GM12874 (cell line): ENCODE measurements around the gene SLC39A3.

Source experiments
- TF ChIP-seq, protein P1 (sequence below): IDR thresholded peaks from 2 replicates; pipeline ENCODE4 v1.5.1; 2011; ENCODE audit warnings: low read depth, mild to moderate bottlenecking, control low read depth, low read length, moderate library complexity; ENCODE audit not compliant: insufficient read depth

The SLC39A3 gene

DNA sequence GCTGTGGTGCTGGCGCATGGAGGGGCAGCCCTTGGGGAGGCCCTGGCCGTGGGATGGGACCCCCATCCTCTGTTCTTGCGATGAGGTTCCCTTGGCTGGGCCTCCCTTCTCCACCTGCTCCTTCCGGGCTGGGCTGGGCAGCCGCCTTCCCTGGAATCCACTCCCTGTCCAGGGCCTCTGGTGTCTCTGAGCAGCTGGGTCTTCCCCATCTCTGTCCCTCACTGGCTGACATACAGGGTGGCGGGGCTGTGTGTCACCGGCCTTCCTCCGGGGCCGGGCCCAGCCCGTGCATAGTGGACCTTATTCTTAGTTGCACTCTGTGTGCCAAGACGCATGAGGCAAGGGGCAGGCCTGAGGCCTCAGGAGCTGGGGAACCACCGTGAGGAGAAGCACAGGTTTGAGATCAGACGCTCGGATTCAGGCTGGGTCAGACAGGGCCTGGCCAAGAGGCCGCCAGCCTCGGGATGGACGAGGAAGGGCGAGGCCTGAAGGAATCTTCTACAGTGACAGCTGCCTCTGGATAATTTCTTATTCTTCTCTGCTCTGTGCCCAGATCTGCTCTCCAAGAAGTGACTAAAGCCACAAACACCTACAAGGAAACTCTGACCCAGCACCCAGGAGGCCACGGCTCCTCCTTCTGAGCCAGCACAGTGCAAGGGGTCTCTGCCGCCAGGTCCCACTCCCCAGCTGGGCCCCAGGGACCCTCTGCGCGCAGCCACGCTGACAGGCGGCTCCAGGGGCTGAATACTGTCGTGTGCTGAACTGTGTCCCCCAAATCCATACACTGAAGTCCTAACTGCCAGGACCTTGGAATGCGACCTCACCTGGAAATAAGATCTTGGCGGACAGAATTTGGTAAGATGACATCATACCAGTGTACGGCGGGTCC, 32.2 kb upstream of the SLC39A3 start:
- TF ChIP-seq, protein P1, sequence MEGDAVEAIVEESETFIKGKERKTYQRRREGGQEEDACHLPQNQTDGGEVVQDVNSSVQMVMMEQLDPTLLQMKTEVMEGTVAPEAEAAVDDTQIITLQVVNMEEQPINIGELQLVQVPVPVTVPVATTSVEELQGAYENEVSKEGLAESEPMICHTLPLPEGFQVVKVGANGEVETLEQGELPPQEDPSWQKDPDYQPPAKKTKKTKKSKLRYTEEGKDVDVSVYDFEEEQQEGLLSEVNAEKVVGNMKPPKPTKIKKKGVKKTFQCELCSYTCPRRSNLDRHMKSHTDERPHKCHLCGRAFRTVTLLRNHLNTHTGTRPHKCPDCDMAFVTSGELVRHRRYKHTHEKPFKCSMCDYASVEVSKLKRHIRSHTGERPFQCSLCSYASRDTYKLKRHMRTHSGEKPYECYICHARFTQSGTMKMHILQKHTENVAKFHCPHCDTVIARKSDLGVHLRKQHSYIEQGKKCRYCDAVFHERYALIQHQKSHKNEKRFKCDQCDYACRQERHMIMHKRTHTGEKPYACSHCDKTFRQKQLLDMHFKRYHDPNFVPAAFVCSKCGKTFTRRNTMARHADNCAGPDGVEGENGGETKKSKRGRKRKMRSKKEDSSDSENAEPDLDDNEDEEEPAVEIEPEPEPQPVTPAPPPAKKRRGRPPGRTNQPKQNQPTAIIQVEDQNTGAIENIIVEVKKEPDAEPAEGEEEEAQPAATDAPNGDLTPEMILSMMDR = no peak

DNA sequence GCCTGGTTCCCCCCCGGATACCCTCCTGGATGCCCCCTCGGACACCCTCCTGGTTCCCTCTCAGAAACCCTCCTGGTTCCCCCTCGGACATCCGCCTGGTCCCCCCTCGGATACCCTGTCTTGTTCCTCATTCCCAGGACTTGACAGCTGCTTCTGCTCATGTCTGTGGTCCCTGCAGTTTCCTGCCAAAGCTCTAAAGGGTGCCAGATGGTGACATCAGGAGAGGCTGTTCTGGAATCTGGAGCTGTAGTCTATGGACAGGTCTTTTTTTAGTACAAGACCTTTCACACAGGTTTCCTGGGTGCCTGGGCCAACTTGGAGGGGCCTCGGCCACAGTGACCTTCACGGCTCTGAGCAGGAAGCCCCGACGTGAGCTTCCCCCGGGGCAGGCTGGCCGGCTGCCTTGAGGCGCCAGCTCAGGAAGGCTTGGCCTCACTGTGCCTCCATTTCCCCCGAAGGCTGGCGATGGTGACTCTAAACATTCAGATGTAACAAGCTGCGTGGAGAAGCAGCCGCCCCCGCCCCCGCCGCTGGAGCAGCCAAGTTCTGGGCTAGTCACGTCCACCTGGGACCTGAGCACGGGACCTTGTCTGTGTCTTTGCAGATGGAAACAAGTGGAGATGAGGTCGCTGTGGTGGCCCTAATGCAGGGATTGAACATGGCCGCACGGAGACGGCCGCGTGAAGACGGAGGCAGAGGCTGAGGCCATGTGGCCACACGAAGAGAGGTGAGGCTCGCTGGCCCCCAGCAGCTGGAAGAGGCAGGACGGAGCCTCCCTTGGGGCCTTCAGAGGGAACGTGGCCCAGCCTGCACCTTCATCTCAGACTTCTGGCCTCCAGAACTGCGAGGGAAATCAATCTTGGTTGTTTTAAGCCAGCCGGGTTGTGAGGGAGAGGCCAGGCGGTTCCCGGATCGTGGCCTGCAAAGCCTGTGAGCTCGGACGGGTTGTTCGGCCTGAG, 30.5 kb upstream of the SLC39A3 start:
- TF ChIP-seq, protein P1 = no peak

DNA sequence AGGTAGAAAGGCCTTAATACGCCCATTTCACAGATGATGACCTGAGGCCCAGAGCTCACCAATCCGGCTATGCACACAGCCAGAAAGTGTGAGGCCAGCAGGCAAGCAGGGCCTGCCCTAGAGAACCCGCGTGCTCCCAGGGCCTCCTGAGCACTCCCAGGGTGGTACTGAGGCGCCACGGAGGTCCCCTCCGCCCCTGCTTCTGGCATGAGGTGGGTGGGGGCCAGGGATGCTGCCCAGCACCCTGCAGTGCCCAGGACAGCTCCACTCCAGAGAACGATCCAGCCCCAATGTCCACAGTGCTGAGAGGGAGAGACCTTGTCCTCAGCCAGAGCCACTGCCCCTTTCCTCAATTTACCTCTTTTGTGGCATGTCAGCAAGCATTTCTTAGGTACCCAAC, 29.4 kb upstream of the SLC39A3 start:
- TF ChIP-seq, protein P1 = no peak

DNA sequence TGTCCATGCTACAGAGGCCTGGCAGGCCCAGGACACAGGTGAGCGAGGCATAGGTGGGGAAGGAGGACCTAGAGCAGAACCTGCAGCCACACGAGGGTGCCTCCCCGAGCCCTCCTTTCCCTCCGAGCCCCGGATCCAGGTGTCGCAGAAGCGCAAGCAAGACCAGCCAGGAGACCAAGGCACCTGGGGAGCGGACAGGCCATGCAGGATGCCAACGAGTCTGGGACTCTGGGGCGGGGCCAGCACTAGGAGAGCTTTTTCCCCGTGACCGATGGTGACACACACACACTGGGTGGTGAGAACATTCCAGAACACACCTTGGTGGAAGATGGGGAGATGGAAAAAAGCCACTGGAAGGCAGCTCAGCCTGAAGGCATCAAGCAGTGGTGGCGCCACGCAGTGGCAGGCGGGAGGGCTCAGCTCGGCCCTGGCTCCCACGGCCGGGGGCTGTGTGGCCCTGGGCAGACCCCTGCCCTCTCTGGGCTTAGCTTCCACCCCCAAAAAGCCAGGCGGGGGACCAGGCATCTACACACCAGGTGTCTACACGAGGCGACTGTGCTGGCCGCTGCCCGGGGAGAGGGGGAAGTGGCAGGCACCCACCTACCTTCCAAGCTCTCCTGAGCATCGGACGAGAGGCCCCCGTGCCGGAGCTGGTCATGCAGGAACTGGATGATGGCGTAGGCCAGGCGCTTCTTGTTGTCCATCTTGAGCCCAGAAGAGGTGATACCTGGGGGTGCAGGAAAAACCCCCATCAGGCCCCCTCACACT, 28.7 kb upstream of the SLC39A3 start:
- TF ChIP-seq, protein P1 = no peak

DNA sequence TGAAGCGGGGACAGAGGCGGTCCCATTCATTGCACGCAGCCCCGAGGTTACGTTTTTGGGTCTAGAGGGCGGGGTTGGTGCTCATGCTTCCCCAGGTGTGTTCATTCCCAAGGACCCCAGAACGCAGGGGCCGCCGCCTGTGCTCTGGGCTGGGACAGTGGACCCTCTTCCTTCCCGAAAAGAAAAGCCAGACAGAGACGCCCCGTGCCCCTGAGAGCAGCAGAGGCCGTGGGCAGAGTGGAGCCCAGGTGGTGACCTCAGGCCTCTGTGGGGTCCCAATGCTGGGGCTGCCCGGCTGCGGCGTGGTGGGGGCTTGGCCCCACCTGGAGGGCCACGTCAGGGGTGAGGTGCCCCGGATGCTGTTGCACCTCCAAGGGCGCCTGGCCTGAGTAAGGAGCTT, 27.9 kb upstream of the SLC39A3 start:
- TF ChIP-seq, protein P1 = no peak

DNA sequence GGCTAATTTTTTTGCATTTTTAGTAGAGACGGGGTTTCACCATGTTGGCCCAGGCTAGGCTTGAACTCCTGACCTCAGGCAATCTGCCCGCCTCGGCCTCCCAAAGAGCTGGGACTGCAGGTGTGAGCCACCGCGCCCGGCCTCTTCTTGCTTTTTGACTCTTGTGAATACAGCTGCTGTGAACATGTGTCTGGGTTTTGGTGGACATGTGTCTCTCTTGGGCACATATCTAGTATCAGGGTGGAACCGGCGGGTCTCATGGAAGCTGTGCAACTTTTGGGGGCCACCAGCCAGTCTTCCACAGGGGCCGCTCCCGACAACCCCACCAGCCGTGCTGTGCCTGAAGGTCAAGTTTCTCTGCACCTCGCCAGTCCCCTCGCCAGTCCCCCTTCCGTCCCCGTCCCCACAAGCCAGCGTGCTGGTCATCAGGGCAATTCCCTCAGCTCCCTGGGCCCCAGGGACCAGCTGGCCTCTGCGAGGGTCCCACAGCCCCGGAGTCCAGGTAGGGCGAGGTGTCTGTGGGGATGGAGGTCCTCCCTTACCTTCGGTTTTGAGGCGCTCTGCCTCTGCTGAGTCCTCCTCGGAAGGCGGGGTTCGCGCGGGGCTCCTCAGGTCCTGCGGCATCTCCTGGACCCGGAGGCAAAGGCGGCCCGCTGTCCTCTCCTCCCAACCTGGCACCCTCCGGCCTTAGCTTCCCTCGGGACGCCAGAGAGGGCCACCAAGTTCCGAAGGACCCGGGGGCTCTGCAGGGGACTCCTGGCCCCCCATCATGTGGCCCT, 27.0 kb upstream of the SLC39A3 start:
- TF ChIP-seq, protein P1 = no peak
